BLaER1 (cell line): ENCODE measurements around the gene ADTRP.

Experiments used
- H3K27ac ChIP-seq: shearing (Covaris generic); formaldehyde crosslinking; 2 replicates; pipeline ENCODE4 v1.8.1; 2022
- H3K27me3 ChIP-seq: shearing (Covaris generic); formaldehyde crosslinking; 2 replicates; pipeline ENCODE4 v1.8.1; 2022
- H3K36me3 ChIP-seq: shearing (Covaris generic); formaldehyde crosslinking; 2 replicates; pipeline ENCODE4 v1.8.1; 2022
- H3K4me1 ChIP-seq: shearing (Covaris generic); formaldehyde crosslinking; 2 replicates; pipeline ENCODE4 v1.8.1; 2022
- H3K4me2 ChIP-seq: shearing (Covaris generic); formaldehyde crosslinking; 2 replicates; pipeline ENCODE4 v1.8.1; 2022
- H3K4me3 ChIP-seq: shearing (Covaris generic); formaldehyde crosslinking; 2 replicates; pipeline ENCODE4 v1.8.1; 2022
- H3K9ac ChIP-seq: shearing (Covaris generic); formaldehyde crosslinking; 2 replicates; pipeline ENCODE4 v1.8.1; 2022
- H3K9me3 ChIP-seq: shearing (Covaris generic); formaldehyde crosslinking; 2 replicates; pipeline ENCODE4 v1.8.1; 2022
- H4K20me1 ChIP-seq: shearing (Covaris generic); formaldehyde crosslinking; 2 replicates; pipeline ENCODE4 v1.8.1; 2022
- Cebpa-rat ChIP-seq: shearing (Covaris generic); IDR thresholded peaks from 2 replicates; pipeline ENCODE4 v1.8.1; 2022

Gene ADTRP

DNA sequence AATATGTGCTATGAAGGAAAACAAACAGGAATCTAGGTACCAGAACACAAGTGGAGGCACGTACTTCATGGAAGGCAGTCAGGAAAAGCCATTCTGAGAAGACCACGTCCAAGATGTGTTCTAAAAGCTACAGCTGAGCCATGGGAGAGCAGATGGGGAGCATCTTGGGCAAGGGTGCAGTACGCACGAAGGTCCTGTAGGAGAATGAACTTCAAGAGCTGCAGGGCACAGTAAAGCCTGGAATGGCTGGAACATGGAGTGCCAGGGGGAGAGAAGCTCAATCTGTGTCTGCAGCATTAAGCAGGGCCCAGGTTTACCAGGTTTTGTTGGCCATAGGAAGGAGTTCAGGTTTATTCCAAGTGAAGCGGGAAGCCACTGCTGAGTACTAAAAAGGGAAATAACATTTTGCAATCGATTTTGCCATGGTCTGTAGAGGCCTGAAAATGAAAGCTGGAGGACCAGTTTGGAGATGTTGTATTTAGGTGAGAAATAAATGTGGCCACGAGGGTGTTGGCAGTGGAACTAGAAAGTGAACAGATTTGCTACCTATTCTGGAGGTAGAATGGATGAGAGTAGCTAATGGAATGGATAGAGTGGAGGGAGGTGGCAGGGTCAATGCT lies 29.9 kb downstream of the ADTRP start:
- Histone ChIP-seq H3K4me3 (no peak overlapping the region), H3K36me3 (no peaks in the 10 kb centered on the region), H3K27me3 (no peaks in the 10 kb centered on the region), H3K9ac (no peak overlapping the region), H3K27ac (no peak overlapping the region), H3K4me2 (no peak overlapping the region), H3K9me3 (peaks cover 4% of the 10 kb centered on the region; the same call in 1 of the 2 replicates), H4K20me1 (no peaks in the 10 kb centered on the region), H3K4me1 (peaks cover 8% of the 10 kb centered on the region)
- no peak for TF ChIP-seq Cebpa-rat

DNA sequence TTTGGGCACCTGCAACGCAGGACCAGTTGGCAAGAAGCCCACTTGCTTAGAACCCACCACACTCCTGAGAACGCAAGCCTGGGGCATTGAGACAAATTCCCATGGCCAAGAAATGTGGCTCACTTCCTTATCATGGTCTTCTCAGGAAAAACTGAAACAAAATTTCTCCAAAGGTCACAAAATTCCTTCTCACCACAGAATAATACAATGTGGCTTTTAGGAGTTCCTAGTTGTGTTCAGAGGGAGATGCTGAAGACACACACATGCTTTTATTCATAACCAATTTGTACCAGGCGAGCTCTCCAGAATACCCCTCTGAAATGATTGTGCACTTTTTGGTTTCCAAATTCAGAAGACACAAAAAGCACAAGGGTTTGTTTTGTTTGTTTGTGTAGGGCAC lies 31.6 kb downstream of the ADTRP start:
- H3K4me2 ChIP-seq: no peak overlapping the region
- H3K4me1 ChIP-seq: peaks cover 8% of the 10 kb centered on the region
- no peaks in the 10 kb centered on the region for H4K20me1 ChIP-seq
- no peak overlapping the region for H3K27ac ChIP-seq
- H3K9ac ChIP-seq: no peak overlapping the region
- no peaks in the 10 kb centered on the region for H3K27me3 ChIP-seq
- H3K9me3 ChIP-seq: peaks cover 4% of the 10 kb centered on the region; the same call in 1 of the 2 replicates
- no peak overlapping the region for H3K4me3 ChIP-seq
- no peaks in the 10 kb centered on the region for H3K36me3 ChIP-seq
- TF ChIP-seq Cebpa-rat: no peak

DNA sequence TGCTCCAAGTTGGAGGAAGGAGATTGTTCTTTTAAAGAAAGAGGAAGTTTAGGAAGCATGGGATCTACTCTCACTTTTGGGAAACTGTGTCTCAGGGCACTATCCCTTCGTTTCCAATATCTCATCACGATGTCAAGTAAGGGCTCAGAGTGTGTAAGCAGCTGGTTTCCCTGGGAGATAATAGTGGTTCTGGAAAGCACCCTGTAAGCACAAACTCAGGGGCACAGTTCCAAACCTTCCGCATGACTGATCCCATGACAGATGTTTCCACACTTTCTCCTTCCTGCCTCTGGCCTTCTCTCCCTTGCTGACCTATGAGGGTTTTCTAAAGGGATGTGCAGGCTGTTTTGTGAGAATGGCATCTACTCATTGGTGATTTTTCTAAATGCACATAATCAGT lies 33.9 kb downstream of the ADTRP start:
- peaks cover 4% of the 10 kb centered on the region; the same call in 1 of the 2 replicates for H3K9me3 ChIP-seq
- no peak overlapping the region for H3K4me2 ChIP-seq
- no peaks in the 10 kb centered on the region for H3K36me3 ChIP-seq
- no peak overlapping the region for H3K4me3 ChIP-seq
- H3K4me1 ChIP-seq: peaks cover 8% of the 10 kb centered on the region
- H3K9ac ChIP-seq: no peak overlapping the region
- no peaks in the 10 kb centered on the region for H4K20me1 ChIP-seq
- H3K27ac ChIP-seq: no peak overlapping the region
- TF ChIP-seq Cebpa-rat: no peak
- no peaks in the 10 kb centered on the region for H3K27me3 ChIP-seq

DNA sequence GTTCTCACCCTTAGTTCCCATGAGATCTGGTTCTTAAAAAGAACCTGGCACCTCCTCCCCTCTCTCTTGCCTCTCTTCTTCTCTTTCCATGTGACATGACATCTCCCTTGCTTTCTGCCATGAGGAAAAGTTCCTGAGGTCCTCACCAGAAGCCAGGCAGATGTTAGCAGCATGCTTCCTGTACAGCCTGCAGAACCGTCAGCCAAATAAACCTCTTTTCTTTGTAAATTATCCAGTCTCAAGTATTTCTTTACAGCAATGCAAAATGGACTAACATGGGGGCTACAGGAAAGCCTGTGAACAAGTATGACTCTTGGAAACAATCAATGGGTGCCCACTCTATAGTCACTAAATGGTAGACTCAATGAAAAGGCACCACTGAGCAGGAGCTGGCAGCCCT lies 34.5 kb downstream of the ADTRP start:
- Histone ChIP-seq H3K4me1 (peaks cover 8% of the 10 kb centered on the region), H3K4me2 (no peak overlapping the region)

DNA sequence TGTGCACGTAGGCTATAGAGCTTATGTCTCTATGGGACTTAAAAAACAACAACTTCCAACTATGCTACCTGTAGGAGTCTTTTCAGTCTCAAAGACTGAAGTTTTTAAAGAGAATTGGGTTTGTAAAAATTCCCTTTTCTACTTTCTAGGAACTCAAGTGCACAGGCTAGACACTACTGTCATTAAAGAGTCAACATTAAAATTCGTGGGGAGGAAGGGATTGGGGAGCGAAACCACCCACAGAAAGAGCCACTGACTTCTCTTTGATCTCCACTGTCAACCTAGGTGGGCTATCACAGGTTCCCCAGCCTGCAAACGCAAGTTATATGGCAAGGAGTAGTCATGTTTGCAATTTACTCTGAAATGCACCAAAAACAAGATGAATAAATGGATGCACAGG lies 37.7 kb downstream of the ADTRP start:
- Histone ChIP-seq H3K36me3 (no peaks in the 10 kb centered on the region), H4K20me1 (no peaks in the 10 kb centered on the region), H3K4me2 (no peak overlapping the region), H3K9me3 (peaks cover 4% of the 10 kb centered on the region; the same call in 1 of the 2 replicates), H3K9ac (no peak overlapping the region), H3K4me3 (no peak overlapping the region), H3K27ac (no peak overlapping the region), H3K4me1 (peaks cover 8% of the 10 kb centered on the region), H3K27me3 (no peaks in the 10 kb centered on the region)
- TF ChIP-seq Cebpa-rat: no peak

More for the DNA sequence above, 34.5 kb downstream of the ADTRP start:
- Histone ChIP-seq H3K9me3 (peaks cover 4% of the 10 kb centered on the region; the same call in 1 of the 2 replicates), H3K36me3 (no peaks in the 10 kb centered on the region), H3K27me3 (no peaks in the 10 kb centered on the region), H3K4me3 (no peak overlapping the region), H3K9ac (no peak overlapping the region), H3K27ac (no peak overlapping the region), H4K20me1 (no peaks in the 10 kb centered on the region)
- TF ChIP-seq Cebpa-rat: no peak

DNA sequence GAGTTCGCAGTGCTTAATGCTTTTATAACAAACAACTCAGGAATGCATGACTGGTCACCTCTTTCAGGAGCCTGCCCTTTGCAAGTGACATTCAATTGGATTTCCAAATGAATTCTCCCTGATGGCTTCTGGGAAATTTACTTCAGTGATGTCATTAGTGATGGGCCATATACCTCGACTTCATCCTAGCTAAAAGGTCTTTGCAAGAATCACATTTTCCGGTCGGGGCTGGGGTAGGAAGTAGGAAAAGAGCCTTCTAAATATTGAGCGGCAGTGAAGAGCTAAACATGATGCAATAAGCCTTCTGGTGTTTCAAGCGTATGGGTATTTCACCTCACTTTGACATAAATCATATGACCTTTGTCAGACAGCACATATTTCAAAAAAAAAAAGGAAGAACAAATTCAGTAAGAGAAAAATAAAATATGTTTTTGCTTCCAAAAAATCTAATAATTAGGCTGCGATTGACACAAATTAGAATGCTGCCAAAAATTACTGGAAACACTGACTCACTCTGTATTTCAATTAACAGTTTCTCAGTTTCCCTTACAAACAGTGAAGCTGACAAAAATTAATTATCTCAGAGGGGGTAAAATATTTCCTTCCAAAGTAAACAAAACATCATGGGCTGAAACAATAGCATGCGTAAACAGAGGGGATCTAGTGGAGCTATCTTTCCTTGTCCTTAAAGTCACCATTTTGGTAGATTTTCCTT lies 39.8 kb downstream of the ADTRP start:
- no peak overlapping the region for H3K9ac ChIP-seq
- no peak overlapping the region for H3K4me2 ChIP-seq
- no peaks in the 10 kb centered on the region for H4K20me1 ChIP-seq
- no peak overlapping the region for H3K4me3 ChIP-seq
- no peaks in the 10 kb centered on the region; the same call in 1 of the 2 replicates for H3K9me3 ChIP-seq
- H3K27ac ChIP-seq: no peak overlapping the region
- TF ChIP-seq Cebpa-rat: no peak
- no peaks in the 10 kb centered on the region for H3K27me3 ChIP-seq
- H3K36me3 ChIP-seq: no peaks in the 10 kb centered on the region
- no peaks in the 10 kb centered on the region for H3K4me1 ChIP-seq

DNA sequence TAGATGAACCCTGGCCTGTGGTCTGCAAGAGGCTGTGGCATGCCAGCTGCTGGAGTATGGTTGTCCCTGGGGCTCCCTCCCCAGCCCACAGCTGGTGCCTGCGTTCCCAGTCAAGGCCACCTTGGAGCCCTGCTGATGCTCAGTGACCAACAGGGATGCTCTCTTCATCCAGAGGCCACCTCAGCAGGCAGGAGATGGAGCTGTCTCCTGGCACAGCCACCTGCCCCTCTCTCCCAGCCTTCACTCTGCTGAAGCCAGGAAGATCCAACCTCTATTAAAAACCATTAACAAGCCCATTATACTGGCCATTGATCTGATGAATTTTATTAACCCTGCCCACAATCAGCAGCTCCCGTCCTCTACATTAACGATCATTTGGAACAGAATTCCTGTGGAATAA lies 40.4 kb downstream of the ADTRP start:
- no peaks in the 10 kb centered on the region for H3K9me3 ChIP-seq
- no peak overlapping the region for H3K4me2 ChIP-seq
- no peaks in the 10 kb centered on the region for H4K20me1 ChIP-seq
- H3K27me3 ChIP-seq: no peaks in the 10 kb centered on the region
- no peak overlapping the region for H3K9ac ChIP-seq
- H3K4me1 ChIP-seq: no peaks in the 10 kb centered on the region
- H3K4me3 ChIP-seq: no peak overlapping the region
- H3K27ac ChIP-seq: no peak overlapping the region
- no peaks in the 10 kb centered on the region for H3K36me3 ChIP-seq
- TF ChIP-seq Cebpa-rat: no peak

DNA sequence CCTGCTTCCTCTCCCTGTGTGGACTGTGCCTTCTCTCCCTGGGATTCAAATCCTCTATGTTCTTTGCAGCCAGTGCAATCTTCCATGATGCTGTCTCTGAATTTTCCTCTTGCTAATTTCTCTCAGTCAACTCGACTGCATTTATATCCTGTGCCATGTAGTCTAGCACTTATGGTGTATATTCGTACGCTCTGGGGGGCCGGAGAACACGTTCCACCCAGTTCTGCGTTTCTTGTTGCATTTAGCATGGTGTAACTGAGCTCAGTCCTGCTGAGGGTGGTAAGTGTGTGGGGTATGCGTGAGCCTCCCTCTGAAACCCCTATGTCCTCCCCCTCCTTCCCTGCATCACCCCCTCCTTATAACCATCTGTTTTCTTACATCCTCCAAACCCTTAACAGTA lies 42.0 kb downstream of the ADTRP start:
- Histone ChIP-seq H3K9me3 (no peaks in the 10 kb centered on the region), H4K20me1 (no peaks in the 10 kb centered on the region), H3K4me1 (peaks cover 12% of the 10 kb centered on the region), H3K36me3 (no peaks in the 10 kb centered on the region), H3K9ac (no peak overlapping the region), H3K4me2 (no peak overlapping the region), H3K27ac (no peak overlapping the region), H3K4me3 (no peak overlapping the region), H3K27me3 (no peaks in the 10 kb centered on the region)
- no peak for TF ChIP-seq Cebpa-rat

DNA sequence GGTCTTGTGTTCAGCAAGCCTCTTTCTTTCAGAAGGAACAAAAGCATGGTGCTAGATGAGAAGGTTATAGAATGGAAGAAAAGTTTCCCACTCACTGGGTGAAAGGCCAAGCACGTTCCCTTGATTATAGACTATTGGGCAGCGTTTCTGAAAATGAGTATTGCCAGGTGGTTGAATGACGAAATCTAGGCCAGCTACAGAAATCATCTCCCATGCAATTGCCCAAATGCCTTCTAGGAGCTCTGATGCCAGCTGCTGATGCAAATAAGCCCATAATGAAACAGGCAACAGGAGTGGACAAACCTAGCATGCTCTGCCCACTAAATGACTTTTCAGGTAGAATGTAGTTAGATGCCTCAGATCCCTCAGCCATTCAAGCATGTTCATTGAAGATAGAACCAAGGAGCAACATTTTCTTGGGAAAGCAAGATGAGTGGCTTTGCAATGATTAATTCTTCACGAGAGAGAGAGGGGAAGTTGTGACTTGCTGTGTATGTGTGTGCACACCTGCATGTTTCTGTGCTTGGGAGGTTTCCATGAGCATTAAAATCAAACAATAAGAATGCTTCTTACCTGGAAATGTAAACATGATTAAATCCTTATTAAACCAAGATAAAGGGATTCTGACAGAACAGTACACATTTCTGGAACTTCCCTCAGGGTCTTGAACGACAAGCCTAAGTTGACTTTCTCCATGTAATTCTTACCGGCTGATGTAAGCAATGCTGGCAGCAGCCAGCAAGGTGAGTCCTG lies 43.6 kb downstream of the ADTRP start:
- Histone ChIP-seq H3K27me3 (no peaks in the 10 kb centered on the region), H3K9ac (no peak overlapping the region)

More for the DNA sequence above, 43.6 kb downstream of the ADTRP start:
- no peak overlapping the region for H3K27ac ChIP-seq
- H3K4me2 ChIP-seq: no peak overlapping the region
- no peaks in the 10 kb centered on the region for H4K20me1 ChIP-seq
- H3K36me3 ChIP-seq: no peaks in the 10 kb centered on the region
- TF ChIP-seq Cebpa-rat: no peak
- H3K9me3 ChIP-seq: no peaks in the 10 kb centered on the region
- H3K4me3 ChIP-seq: no peak overlapping the region
- peaks cover 15% of the 10 kb centered on the region for H3K4me1 ChIP-seq
